GM18498 (cell line): Measurements from ENCODE around the gene SEMA6A.

ENCODE experiments used
- ATAC-seq: cut with Tn5 transposase; IDR thresholded peaks from one replicate; pipeline ENCODE4 v1.9.1; 2021; ENCODE audit warnings: mild to moderate bottlenecking, moderate library complexity; ENCODE audit not compliant: unreplicated experiment

Gene SEMA6A

DNA sequence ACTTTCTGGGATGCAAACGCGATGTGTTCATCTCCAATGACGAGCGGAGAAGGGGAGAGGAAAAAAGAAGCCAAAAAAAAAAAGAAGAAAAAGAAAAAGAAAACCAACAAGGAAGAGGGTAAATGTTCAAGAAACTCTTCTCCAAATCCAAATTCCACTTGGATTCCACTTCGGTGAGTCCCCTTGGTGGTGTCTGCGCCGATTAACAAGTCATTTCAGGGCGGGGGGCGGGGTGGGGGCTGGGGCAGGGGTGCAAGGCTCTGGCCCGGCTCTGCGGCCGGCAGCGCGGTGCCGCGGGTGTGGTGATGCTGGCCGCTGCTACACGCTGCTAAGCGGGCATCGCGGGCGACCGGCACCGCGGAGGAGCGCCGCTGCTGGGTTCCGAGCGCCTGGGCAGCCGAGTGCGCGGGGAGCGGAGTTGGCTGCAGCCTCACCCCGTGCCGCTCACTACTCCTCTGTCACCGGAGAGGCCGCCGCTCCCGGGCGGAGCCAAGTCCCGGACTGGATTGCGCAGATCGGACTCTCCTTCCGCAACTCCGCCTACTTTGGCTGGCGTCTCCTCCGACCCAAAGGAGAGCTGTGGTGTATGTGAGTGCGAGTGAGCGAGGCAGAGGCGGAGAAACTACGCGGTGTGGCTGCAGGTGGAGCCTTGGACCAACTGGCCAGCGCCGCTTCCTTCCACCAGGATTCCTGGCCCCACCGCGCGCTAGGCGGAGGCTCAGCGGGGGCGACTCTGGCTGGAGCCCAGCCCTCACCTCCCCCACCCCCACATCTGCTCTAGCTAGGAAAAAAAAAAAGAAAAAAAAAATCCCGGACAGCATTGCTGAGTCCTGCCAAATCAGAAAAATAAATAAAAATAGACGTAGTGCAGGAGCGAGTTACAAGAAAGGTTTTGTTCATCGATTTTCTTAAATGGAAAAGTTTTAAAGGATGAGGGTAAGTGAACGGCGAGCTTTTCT lies at the start of gene SEMA6A:
Gene SEMA6A, minus strand, starts transcription at position 457 of the 959 bp plus-strand sequence. CDS start 69,879 bp downstream, outside the sequence.
- peak; percentile 67 for ATAC-seq

DNA sequence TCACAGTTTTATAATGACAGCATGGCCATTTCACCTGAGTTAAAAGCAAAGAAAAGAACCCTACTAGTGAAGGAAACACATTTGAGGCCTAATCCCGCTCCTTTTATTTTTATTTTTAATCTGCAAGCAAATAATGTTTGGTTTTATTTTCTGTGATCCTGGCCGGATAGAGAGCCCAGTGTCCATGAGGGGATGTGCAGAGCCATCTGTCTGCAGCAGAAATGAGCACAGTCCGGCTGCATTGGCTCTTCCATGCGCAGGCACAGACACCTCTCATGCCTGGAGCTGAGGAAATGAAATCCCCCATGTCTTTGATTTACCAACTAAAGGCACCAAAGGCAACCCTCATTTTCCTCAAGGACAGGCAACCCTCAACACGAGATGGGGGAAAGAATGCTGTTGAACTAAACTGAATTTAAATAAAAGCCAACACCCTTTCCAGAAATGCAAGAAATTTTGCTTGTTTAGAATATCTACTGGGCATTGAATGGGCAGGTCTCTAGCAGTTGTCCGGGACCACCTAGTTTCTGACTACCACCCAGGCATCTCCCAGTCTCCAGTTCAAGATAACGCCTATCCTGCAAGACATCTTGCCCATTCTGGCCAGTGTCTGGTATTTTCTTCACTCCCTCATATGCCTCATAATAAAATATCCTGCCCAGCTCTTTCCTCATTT lies 47.9 kb upstream of the SEMA6A start:
- ATAC-seq: no peak

GRCh38 chr5:116621599-116621998 lies 47.0 kb upstream of the SEMA6A start:
- no peak for ATAC-seq

DNA sequence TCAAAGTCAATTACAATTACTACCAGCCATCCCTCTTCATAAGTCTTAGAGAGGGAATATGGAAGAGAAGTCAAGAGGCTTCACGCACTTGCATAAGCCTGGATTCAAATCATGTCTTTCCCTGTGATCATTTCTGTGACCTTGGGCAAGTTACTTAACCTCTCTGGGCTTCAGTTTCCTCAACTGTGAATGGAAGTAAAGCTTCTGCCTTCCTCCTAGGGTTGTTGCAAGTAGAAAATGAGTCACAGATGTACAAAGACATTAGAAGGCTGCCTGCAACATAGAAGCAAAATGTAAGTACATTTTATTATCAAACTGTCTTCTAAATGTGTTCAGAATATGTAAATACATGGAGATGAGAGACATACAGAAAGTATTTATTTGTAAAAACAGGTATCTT lies 42.3 kb upstream of the SEMA6A start:
- ATAC-seq: no peak

GRCh38 chr5:116614603-116614920 lies 39.9 kb upstream of the SEMA6A start:
- ATAC-seq: no peak

- peak; percentile 28 for ATAC-seq
Measured at GRCh38 chr5:116613445-116613844, 38.8 kb upstream of the SEMA6A start.

DNA sequence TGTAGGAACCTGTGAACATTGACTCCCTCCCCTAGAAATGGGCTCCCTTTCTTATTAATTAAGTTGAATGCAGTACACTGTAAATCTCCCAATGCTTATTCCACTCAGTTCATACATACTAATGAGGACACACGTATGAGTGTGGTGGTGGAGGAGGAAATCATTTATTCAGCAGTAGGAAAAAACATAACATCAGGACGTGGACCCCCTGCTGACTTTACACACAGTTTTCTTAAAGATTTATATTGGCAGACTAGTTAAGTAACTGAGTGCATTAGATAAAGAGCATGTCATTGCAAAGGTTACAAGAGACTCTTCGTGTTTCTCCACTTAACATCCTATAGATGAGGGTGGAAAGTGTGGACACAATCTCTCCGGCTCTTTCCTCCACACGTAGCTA lies 37.8 kb upstream of the SEMA6A start:
- ATAC-seq: no peak

DNA sequence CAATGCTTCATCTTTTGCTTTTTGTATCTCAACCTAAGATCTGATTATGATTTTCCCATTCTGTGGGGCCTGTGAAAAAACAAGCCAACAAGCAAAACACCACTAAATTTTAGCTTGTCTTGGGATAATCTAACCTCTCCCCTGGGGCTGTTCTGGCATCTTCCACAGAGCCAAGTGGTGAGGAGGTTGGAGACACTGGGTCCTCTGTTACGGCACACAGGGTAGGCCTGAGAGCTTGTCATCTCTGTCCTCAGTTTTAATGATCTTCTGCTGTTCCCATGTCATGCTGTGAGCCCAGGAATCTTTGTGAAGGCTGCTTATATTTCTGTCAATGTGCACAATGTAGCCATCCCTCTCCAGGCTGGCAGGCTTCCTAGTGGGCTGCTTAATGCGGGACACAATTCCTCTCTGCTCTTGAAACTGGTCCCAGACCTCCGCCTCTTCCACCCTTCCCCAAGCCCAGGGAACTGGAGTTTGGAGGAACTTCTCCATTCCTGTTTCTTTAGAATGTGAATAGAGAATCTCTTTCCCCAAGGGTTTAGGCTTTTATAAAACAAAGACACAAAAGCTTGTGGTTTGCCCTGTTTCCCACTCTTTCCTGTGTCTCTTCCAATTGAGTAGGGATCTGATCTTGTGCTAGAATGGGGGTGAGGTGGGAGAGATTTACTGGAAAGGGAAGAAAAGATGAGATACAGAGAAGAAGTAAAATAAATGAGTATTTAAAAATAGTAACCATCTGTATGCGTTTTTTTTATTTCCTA lies 30.9 kb upstream of the SEMA6A start:
- no peak for ATAC-seq

GRCh38 chr5:116604805-116605204 lies 30.2 kb upstream of the SEMA6A start:
- ATAC-seq: no peak

DNA sequence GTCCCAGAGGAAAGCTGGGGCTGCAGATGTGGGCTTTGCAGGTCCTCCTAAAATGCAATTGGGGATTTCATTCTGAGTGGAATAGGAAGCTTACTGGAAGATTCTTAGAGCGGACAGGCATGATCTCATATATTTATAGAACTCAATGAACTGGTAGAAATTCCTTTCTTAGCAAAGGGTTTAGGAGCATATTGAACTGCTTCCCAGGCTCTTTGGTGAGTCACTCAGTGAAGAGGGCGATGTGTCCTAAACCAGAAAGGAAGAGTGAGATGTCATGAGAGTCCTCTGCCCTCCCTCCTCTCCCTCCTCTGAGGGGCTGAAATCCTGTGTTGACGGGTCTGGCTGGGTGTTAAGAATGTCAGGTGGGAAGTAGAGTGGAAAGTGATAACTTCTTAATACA lies 26.3 kb upstream of the SEMA6A start:
- ATAC-seq: no peak

DNA sequence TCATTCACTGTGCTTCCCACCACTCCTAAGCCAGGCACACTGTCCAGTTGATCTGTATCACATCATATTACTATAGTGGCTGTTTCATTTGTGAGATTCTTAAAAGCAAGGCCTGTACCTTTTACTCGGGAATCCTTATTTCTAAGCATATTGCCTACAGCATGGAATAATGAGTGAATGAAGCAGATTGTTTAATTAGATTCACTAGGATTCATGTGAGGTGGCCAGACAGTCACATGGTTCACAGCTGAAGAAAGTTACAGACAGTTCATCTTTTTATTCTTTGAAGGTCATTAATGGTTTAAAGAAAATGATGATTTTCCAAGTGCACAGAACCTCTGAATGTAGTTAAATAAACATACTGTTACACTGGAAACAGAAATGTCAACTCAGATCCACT lies 24.3 kb upstream of the SEMA6A start:
- no peak for ATAC-seq

DNA sequence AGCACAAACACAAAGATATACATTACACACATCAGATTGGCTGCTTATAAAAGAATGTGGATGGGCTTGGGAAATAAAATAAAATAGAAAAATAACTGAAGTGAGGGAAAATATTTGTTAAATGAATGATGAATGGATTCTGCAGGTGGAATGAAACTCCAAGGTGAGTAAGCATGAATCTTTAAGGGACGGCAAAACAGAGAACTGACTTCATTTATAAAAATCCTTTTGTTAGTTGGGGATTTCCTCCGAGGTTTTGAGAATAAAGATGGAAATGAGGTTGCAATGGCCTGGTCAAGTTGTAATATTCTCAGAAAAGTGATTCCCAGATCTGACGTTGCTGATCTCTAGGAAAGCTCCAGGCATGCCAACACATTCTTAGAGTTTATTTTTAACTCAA lies 20.9 kb upstream of the SEMA6A start:
- ATAC-seq: no peak

DNA sequence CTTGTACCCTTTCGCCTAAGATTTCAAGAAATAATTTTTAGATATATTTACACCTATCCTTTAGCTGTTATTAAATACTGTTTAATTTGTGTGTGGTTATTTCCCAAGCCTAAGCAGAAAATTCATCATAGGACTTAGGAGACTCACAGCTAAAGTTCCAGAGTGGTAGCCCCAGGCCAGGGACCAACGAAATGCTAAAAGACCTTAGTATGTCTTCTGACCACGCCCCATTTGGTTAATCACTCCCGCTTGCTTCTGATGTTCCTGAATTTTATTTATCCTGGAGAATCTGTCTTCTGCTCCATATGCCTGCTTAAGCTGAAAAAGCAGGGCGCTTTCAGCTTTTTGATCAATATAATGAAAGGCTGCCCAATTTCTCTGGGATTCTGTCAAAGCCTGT lies 18.7 kb upstream of the SEMA6A start:
- no peak for ATAC-seq

GRCh38 chr5:116585227-116585626 lies 10.6 kb upstream of the SEMA6A start:
- ATAC-seq: no peak

GRCh38 chr5:116583862-116584222 lies 9.2 kb upstream of the SEMA6A start:
- no peak for ATAC-seq

GRCh38 chr5:116583085-116583861 lies 8.7 kb upstream of the SEMA6A start:
- no peak for ATAC-seq

GRCh38 chr5:116581910-116582309 lies 7.3 kb upstream of the SEMA6A start:
- no peak for ATAC-seq

DNA sequence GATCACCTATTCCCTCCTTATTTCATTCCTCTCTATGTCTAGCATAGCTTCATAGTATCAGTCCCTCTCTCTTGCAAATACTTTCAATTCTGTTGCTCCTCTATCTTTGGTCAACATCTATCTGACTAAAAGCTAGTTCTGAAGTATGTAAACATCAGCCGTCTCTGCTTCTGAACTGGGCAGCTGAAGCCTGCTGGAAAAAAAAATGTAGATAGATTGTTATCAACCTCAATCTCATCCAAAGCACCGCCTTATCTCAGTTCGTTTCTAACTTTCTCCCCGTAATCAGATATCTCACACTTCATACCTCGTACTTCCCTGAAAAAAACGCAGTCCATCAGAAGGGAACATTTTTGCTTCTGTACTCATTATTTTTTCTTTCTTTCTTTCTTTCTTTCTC lies 4.5 kb upstream of the SEMA6A start:
- ATAC-seq: no peak

DNA sequence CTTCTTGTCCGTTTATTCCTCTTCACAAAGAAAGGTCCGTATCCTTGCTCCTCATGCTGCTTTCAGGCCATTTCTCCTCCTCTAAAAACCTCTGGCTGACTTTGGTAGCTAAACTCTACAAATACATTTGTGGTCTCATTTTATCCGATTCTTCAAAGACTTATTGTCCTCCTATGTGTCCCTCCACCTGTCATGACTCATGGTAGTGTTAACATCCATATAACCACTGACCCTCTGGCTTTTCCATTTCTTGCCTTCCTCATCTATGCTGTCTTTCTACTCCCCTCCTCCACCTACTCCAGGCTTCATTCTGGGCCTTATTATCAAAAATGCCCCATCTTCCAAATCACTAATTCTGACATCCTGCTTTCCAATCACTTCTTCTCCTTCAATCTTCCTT lies 4.1 kb upstream of the SEMA6A start:
- no peak for ATAC-seq

- ATAC-seq: peak; percentile 61
Measured at GRCh38 chr5:116577064-116577788, 2.6 kb upstream of the SEMA6A start.
